ENCODE data around the gene ARRB1.

DNA sequence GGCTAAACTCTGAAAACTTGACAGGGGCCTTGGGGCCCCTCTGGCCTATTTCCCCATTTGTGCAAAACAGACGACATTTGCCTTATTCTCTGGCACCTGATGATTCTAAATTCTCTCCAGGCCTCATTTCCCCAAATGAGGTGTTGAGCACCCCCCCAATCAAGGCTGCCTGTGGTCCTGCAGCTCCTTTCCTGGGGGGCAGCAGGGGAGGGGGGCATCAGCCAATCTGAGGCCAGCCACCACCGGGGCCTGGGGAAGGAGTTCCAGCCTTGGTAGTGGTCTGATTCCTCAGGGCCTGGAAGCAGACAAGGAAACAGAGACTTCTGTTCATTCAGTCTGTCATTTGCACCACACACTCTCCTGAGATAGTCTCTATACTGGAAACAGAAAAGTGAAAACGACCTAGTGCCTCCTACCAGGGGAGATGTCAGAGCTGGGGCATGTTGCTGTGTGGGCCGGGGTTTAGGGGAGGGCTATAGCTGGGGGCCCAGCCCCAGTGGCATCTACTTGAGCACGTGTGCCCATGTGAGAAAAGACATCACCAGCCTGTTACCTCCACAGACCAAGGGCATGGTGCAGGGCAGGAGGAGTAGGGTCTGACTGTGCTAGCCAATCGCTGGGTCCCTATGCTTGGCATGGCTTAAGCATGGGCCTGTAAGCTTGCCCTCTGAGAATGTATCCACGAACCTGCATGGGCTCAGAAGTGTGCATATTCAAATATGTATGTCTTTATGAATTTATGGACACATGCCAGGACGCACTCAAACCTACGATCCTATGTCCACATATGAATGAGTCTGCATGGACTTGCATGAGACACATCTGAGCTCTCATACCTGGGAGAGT is 112.6 kb downstream of the ARRB1 start:
- TF ChIP-seq, protein P1, sequence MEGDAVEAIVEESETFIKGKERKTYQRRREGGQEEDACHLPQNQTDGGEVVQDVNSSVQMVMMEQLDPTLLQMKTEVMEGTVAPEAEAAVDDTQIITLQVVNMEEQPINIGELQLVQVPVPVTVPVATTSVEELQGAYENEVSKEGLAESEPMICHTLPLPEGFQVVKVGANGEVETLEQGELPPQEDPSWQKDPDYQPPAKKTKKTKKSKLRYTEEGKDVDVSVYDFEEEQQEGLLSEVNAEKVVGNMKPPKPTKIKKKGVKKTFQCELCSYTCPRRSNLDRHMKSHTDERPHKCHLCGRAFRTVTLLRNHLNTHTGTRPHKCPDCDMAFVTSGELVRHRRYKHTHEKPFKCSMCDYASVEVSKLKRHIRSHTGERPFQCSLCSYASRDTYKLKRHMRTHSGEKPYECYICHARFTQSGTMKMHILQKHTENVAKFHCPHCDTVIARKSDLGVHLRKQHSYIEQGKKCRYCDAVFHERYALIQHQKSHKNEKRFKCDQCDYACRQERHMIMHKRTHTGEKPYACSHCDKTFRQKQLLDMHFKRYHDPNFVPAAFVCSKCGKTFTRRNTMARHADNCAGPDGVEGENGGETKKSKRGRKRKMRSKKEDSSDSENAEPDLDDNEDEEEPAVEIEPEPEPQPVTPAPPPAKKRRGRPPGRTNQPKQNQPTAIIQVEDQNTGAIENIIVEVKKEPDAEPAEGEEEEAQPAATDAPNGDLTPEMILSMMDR (IDR thresholded peaks at IDR 0.05 in 2 of 3, conservative IDR thresholded peaks at IDR 0.05 in 1 of 3; ENCODE audit: insufficient read depth in 2 of 3, low read depth in 1 of 3, low read length in 3 of 3) = no peak
- TF ChIP-seq ESRRA (IDR thresholded peaks at IDR 0.05; ENCODE audit: borderline replicate concordance, low read depth) = no peak
- TF ChIP-seq TGIF2 (CRISPR knock-in tag; IDR thresholded peaks at IDR 0.05) = no peak
